ENCODE measurements around the gene SDS. TPM values are rescaled to one million over a fixed set of nuclear protein-coding genes. Genes with fewer than 3 reads are reported as not detected.

Gene SDS
- polyA plus RNA-seq (2013, experiment 1 of 2) = not detected
- polyA plus RNA-seq (2013, experiment 2 of 2) = not detected

DNA sequence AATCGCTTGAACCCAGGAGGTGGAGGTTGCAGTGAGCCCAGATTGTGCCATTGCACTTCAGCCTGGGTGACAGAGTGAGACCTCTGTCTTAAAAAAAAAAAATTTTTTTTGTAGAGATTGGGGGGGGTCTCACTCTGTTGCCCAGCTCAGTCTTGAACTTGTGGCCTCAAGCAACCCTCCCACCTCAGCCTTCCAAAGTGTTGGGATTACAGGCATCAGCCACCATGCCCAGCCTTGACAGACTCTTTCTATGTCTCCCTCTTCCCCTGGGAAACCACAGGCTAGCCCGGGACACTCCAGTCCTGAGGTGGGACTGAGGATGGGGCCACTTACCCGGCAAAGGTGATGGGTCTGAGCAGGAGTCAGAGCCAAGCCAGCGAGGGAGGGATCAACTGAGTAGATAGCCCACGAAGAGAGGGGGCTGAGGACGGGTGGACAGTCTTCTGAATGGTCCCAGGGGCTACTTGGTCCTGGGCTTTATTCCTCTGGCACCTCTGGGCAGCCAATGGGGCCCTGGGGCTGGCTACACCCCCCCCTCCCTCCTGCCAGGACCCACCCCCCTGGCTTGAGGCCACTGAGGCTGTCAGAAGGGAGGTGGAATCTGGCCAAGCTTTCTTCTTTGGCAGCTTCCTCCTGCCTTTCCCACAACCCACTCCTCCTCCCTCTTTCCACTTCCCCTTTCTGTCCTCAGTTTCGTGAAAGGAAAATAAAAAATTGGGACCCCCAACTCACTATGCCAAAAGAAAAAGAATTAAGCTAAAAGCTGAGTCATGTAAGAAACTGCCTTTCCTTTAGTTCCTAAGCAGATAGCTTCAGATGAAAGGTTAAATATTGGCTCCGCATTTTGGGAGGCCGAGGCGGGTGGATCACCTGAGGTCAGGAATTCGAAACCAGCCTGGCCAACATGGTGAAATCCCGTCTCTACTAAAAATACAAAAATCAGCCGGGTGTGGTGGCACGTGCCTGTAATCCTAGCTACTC, at the start of gene SDS:
Gene SDS, minus strand, starts transcription at position 453 of the 981 bp plus-strand sequence. CDS start 4,179 bp downstream, outside the sequence.
- WGBS (ENCODE audit: extremely low coverage, insufficient coverage, low lambda C conversion rate) = no CpG with 5 or more reads among the region's 14 CpGs

DNA sequence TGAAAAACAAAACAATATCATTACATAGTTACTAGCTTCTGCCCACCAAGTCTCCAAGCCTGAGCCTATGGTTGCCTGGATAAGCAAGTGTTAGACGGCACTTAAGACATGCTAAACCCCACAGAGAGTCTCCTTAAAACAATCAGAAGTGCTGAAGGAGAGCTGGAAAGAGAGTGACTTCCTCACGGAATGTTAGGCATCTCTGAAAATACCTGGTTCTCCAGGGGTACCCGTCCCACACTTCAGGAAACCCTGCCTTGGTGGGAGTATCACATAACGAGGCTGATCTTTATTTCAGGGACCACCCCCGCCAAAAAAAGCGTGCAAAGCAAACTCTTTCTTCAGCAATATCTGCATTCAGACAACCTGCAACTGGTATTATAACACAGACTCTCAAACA, 49.6 kb upstream of the SDS start:
- no peaks in the 10 kb centered on the region for H3K79me2 ChIP-seq (ENCODE audit: control insufficient read depth, insufficient read depth, low read length)
- no peaks in the 10 kb centered on the region for H3K79me1 ChIP-seq (ENCODE audit: low read length)
- no peak overlapping the region for H4K8ac ChIP-seq (ENCODE audit: low read depth, low read length)
- H4K5ac ChIP-seq (ENCODE audit: low read length) = no peak overlapping the region
- peak overlapping the region; percentile 51 for H3K27ac ChIP-seq (ENCODE audit: low read depth, low read length)
- no peak overlapping the region for H3K9ac ChIP-seq (ENCODE audit: low read length)
- no peaks in the 10 kb centered on the region for H3K4me1 ChIP-seq (ENCODE audit: control insufficient read depth, low read depth, low read length)
- no peak for DNase-seq
- no peaks in the 10 kb centered on the region for H3K27me3 ChIP-seq (ENCODE audit: insufficient read depth, low read length, poor library complexity)
- no peak overlapping the region for H3K18ac ChIP-seq (ENCODE audit: low read length)
- no peak overlapping the region for H3K23ac ChIP-seq (ENCODE audit: low read length)
- H3K4ac ChIP-seq (ENCODE audit: low read depth, low read length) = no peak overlapping the region
- H3K36me3 ChIP-seq (ENCODE audit: control insufficient read depth, insufficient read depth, low read length) = no peaks in the 10 kb centered on the region
- no CpG with 5 or more reads among the region's 6 CpGs for WGBS (ENCODE audit: extremely low coverage, insufficient coverage, low lambda C conversion rate)
- H2BK120ac ChIP-seq (ENCODE audit: low read depth, low read length) = no peak overlapping the region
- H2BK15ac ChIP-seq (replicated peaks; ENCODE audit: low read depth) = no peak overlapping the region
- no peak overlapping the region for H3K4me2 ChIP-seq (ENCODE audit: low read length)
- no peak overlapping the region for H3K4me3 ChIP-seq (ENCODE audit: low read length)
- no peak overlapping the region for H3K56ac ChIP-seq (ENCODE audit: low read length)
- H2BK5ac ChIP-seq (ENCODE audit: low read length) = no peak overlapping the region
- H2AK5ac ChIP-seq (ENCODE audit: low read length) = no peak overlapping the region

More for the DNA sequence above, at the start of gene SDS:
- Histone ChIP-seq H4K8ac (ENCODE audit: low read depth, low read length) (no peak within 1 kb of the TSS), H3K4ac (ENCODE audit: low read depth, low read length) (no peak within 1 kb of the TSS), H3K4me1 (ENCODE audit: control insufficient read depth, low read depth, low read length) (no peaks in the 10 kb centered on the region), H3K9ac (ENCODE audit: low read length) (no peak within 1 kb of the TSS), H3K79me2 (ENCODE audit: control insufficient read depth, insufficient read depth, low read length) (no peaks in the 10 kb centered on the region), H3K36me3 (ENCODE audit: control insufficient read depth, insufficient read depth, low read length) (no peaks in the 10 kb centered on the region), H3K27ac (ENCODE audit: low read depth, low read length) (no peak within 1 kb of the TSS), H3K18ac (ENCODE audit: low read length) (no peak within 1 kb of the TSS), H2AK5ac (ENCODE audit: low read length) (no peak within 1 kb of the TSS), H3K79me1 (ENCODE audit: low read length) (no peaks in the 10 kb centered on the region), H3K56ac (ENCODE audit: low read length) (no peak within 1 kb of the TSS), H2BK15ac (replicated peaks; ENCODE audit: low read depth) (no peak within 1 kb of the TSS), H2BK5ac (ENCODE audit: low read length) (no peak within 1 kb of the TSS), H3K4me3 (ENCODE audit: low read length) (no peak within 1 kb of the TSS), H2BK120ac (ENCODE audit: low read depth, low read length) (no peak within 1 kb of the TSS), H4K5ac (ENCODE audit: low read length) (no peak within 1 kb of the TSS), H3K27me3 (ENCODE audit: insufficient read depth, low read length, poor library complexity) (no peaks in the 10 kb centered on the region), H3K4me2 (ENCODE audit: low read length) (no peak within 1 kb of the TSS), H3K23ac (ENCODE audit: low read length) (no peak within 1 kb of the TSS)
- DNase-seq = no peak

- no peak overlapping the region for H4K8ac ChIP-seq (ENCODE audit: low read depth, low read length)
- H2BK5ac ChIP-seq (ENCODE audit: low read length) = no peak overlapping the region
- H3K4me2 ChIP-seq (ENCODE audit: low read length) = no peak overlapping the region
- WGBS (ENCODE audit: extremely low coverage, insufficient coverage, low lambda C conversion rate) = no CpG with 5 or more reads among the region's 2 CpGs
- H3K79me1 ChIP-seq (ENCODE audit: low read length) = no peaks in the 10 kb centered on the region
- no peak for DNase-seq
- no peak overlapping the region for H3K27ac ChIP-seq (ENCODE audit: low read depth, low read length)
- no peaks in the 10 kb centered on the region for H3K27me3 ChIP-seq (ENCODE audit: insufficient read depth, low read length, poor library complexity)
- H3K36me3 ChIP-seq (ENCODE audit: control insufficient read depth, insufficient read depth, low read length) = no peaks in the 10 kb centered on the region
- no peak overlapping the region for H3K56ac ChIP-seq (ENCODE audit: low read length)
- no peak overlapping the region for H3K4ac ChIP-seq (ENCODE audit: low read depth, low read length)
- H3K9ac ChIP-seq (ENCODE audit: low read length) = no peak overlapping the region
- no peak overlapping the region for H4K5ac ChIP-seq (ENCODE audit: low read length)
- H3K4me3 ChIP-seq (ENCODE audit: low read length) = no peak overlapping the region
- H3K79me2 ChIP-seq (ENCODE audit: control insufficient read depth, insufficient read depth, low read length) = no peaks in the 10 kb centered on the region
- no peak overlapping the region for H3K23ac ChIP-seq (ENCODE audit: low read length)
- no peaks in the 10 kb centered on the region for H3K4me1 ChIP-seq (ENCODE audit: control insufficient read depth, low read depth, low read length)
- H2BK15ac ChIP-seq (replicated peaks; ENCODE audit: low read depth) = no peak overlapping the region
- H2AK5ac ChIP-seq (ENCODE audit: low read length) = no peak overlapping the region
- H2BK120ac ChIP-seq (ENCODE audit: low read depth, low read length) = no peak overlapping the region
- H3K18ac ChIP-seq (ENCODE audit: low read length) = no peak overlapping the region
Observed at GRCh38 chr12:113452458-113452857, 48.8 kb upstream of the SDS start.

GRCh38 chr12:113449839-113450238, 46.2 kb upstream of the SDS start:
- no peak overlapping the region for H4K8ac ChIP-seq (ENCODE audit: low read depth, low read length)
- H3K56ac ChIP-seq (ENCODE audit: low read length) = no peak overlapping the region
- H3K27ac ChIP-seq (ENCODE audit: low read depth, low read length) = no peak overlapping the region
- no peaks in the 10 kb centered on the region for H3K36me3 ChIP-seq (ENCODE audit: control insufficient read depth, insufficient read depth, low read length)
- no CpG with 5 or more reads among the region's 1 CpG for WGBS (ENCODE audit: extremely low coverage, insufficient coverage, low lambda C conversion rate)
- no peak overlapping the region for H3K4ac ChIP-seq (ENCODE audit: low read depth, low read length)
- no peaks in the 10 kb centered on the region for H3K4me1 ChIP-seq (ENCODE audit: control insufficient read depth, low read depth, low read length)
- H3K4me3 ChIP-seq (ENCODE audit: low read length) = no peak overlapping the region
- no peaks in the 10 kb centered on the region for H3K79me2 ChIP-seq (ENCODE audit: control insufficient read depth, insufficient read depth, low read length)
- no peak overlapping the region for H4K5ac ChIP-seq (ENCODE audit: low read length)
- no peak overlapping the region for H2BK15ac ChIP-seq (replicated peaks; ENCODE audit: low read depth)
- no peaks in the 10 kb centered on the region for H3K27me3 ChIP-seq (ENCODE audit: insufficient read depth, low read length, poor library complexity)
- H3K79me1 ChIP-seq (ENCODE audit: low read length) = no peaks in the 10 kb centered on the region
- no peak overlapping the region for H3K18ac ChIP-seq (ENCODE audit: low read length)
- H2AK5ac ChIP-seq (ENCODE audit: low read length) = no peak overlapping the region
- no peak for DNase-seq
- H2BK120ac ChIP-seq (ENCODE audit: low read depth, low read length) = no peak overlapping the region
- no peak overlapping the region for H3K4me2 ChIP-seq (ENCODE audit: low read length)
- H3K23ac ChIP-seq (ENCODE audit: low read length) = no peak overlapping the region
- no peak overlapping the region for H2BK5ac ChIP-seq (ENCODE audit: low read length)
- no peak overlapping the region for H3K9ac ChIP-seq (ENCODE audit: low read length)

GRCh38 chr12:113449299-113449698, 45.6 kb upstream of the SDS start:
- Histone ChIP-seq H3K56ac (ENCODE audit: low read length) (no peak overlapping the region), H2BK5ac (ENCODE audit: low read length) (no peak overlapping the region), H3K27me3 (ENCODE audit: insufficient read depth, low read length, poor library complexity) (no peaks in the 10 kb centered on the region), H3K79me2 (ENCODE audit: control insufficient read depth, insufficient read depth, low read length) (no peaks in the 10 kb centered on the region), H3K4me3 (ENCODE audit: low read length) (no peak overlapping the region), H4K5ac (ENCODE audit: low read length) (no peak overlapping the region), H3K36me3 (ENCODE audit: control insufficient read depth, insufficient read depth, low read length) (no peaks in the 10 kb centered on the region), H3K4me2 (ENCODE audit: low read length) (no peak overlapping the region), H3K4me1 (ENCODE audit: control insufficient read depth, low read depth, low read length) (no peaks in the 10 kb centered on the region), H2BK120ac (ENCODE audit: low read depth, low read length) (no peak overlapping the region), H4K8ac (ENCODE audit: low read depth, low read length) (no peak overlapping the region), H3K79me1 (ENCODE audit: low read length) (no peaks in the 10 kb centered on the region), H2BK15ac (replicated peaks; ENCODE audit: low read depth) (no peak overlapping the region), H2AK5ac (ENCODE audit: low read length) (no peak overlapping the region), H3K23ac (ENCODE audit: low read length) (no peak overlapping the region), H3K4ac (ENCODE audit: low read depth, low read length) (no peak overlapping the region), H3K9ac (ENCODE audit: low read length) (no peak overlapping the region), H3K27ac (ENCODE audit: low read depth, low read length) (no peak overlapping the region), H3K18ac (ENCODE audit: low read length) (no peak overlapping the region)
- whole genome bisulfite sequencing (ENCODE audit: extremely low coverage, insufficient coverage, low lambda C conversion rate) = no CpG with 5 or more reads among the region's 2 CpGs
- no peak for DNase-seq
